Measurements from ENCODE around the gene NGEF.

NGEF gene

GRCh38 chr2:232880764-232881351 lies 132.2 kb downstream of the NGEF start:
- peaks cover 0 to 9% (median 0%) of the 10 kb centered on the region in 3 donors for H3K36me3 ChIP-seq
- TF ChIP-seq CTCF (IDR thresholded peaks at IDR 0.05), result no peak
- no peak overlapping the region for H3K4me3 ChIP-seq
- no peaks in the 10 kb centered on the region for H3K9me3 ChIP-seq
- H3K4me1 ChIP-seq, result peaks cover 0 to 17% (median 10%) of the 10 kb centered on the region in 4 donors
- peaks cover 0 to 22% of the 10 kb centered on the region in 2 donors for H3K27me3 ChIP-seq
- H3K27ac ChIP-seq, result no peak overlapping the region
- intact Hi-C loops (cut with DNase I; ENCODE audit: low total_unique reads), result no loop called here
- DNase-seq, result no peak

- intact Hi-C loops (cut with DNase I; ENCODE audit: low total_unique reads), result no loop called here
- no peak for TF ChIP-seq CTCF (IDR thresholded peaks at IDR 0.05)
- no peak for DNase-seq
Observed at GRCh38 chr2:232879618-232880494, 133.2 kb downstream of the NGEF start.

GRCh38 chr2:232878855-232879617 lies 134.0 kb downstream of the NGEF start:
- intact Hi-C loops (cut with DNase I; ENCODE audit: low total_unique reads), result no loop called here
- Histone ChIP-seq H3K9me3 (no peaks in the 10 kb centered on the region), H3K4me1 (peaks cover 0 to 21% (median 15%) of the 10 kb centered on the region in 4 donors), H3K27ac (no peak overlapping the region), H3K4me3 (no peak overlapping the region), H3K36me3 (peaks cover 0 to 9% (median 0%) of the 10 kb centered on the region in 3 donors), H3K27me3 (peaks cover 0 to 32% of the 10 kb centered on the region in 2 donors)
- no peak for DNase-seq
- TF ChIP-seq CTCF (IDR thresholded peaks at IDR 0.05), result no peak

More at GRCh38 chr2:232879618-232880494, 133.2 kb downstream of the NGEF start:
- Histone ChIP-seq H3K9me3 (no peaks in the 10 kb centered on the region), H3K27ac (no peak overlapping the region), H3K4me1 (peaks cover 0 to 21% (median 15%) of the 10 kb centered on the region in 4 donors), H3K27me3 (peaks cover 0 to 27% of the 10 kb centered on the region in 2 donors), H3K36me3 (peaks cover 0 to 9% (median 0%) of the 10 kb centered on the region in 3 donors), H3K4me3 (no peak overlapping the region)

- TF ChIP-seq CTCF (IDR thresholded peaks at IDR 0.05), result no peak
- peaks cover 0 to 32% of the 10 kb centered on the region in 2 donors for H3K27me3 ChIP-seq
- peaks cover 0 to 9% (median 0%) of the 10 kb centered on the region in 3 donors for H3K36me3 ChIP-seq
- no peaks in the 10 kb centered on the region for H3K9me3 ChIP-seq
- no peak overlapping the region for H3K4me3 ChIP-seq
- H3K27ac ChIP-seq, result no peak overlapping the region
- peak in 1 of 2 donors; percentile 37 for DNase-seq
- intact Hi-C loops (cut with DNase I; ENCODE audit: low total_unique reads), result no loop called here
- peaks cover 0 to 21% (median 15%) of the 10 kb centered on the region in 4 donors for H3K4me1 ChIP-seq
Observed at GRCh38 chr2:232877940-232878511, 135.0 kb downstream of the NGEF start.

GRCh38 chr2:232876978-232877441 lies 136.0 kb downstream of the NGEF start:
- peaks cover 0 to 32% of the 10 kb centered on the region in 2 donors for H3K27me3 ChIP-seq
- peak overlapping the region in 1 of 2 donors; percentile 52 for H3K4me3 ChIP-seq
- intact Hi-C loops (cut with DNase I; ENCODE audit: low total_unique reads), result no loop called here
- no peak for TF ChIP-seq CTCF (IDR thresholded peaks at IDR 0.05)
- peak in 1 of 2 donors; percentile 50 for DNase-seq
- H3K36me3 ChIP-seq, result peaks cover 0 to 1% (median 0%) of the 10 kb centered on the region in 3 donors
- no peak overlapping the region for H3K27ac ChIP-seq
- no peaks in the 10 kb centered on the region for H3K9me3 ChIP-seq
- peaks cover 0 to 21% (median 15%) of the 10 kb centered on the region in 4 donors for H3K4me1 ChIP-seq

All from tibial artery (tissue), 4 donors.